GM20000 (cell line): ENCODE data around the gene EMILIN2.

Experiments used
- DNase-seq: peaks from one replicate; pipeline ENCODE4 v3.0.0; 2012; ENCODE audit warnings: low spot score
- CTCF ChIP-seq: IDR thresholded peaks from 2 replicates; pipeline ENCODE4 v1.5.1; 2012; ENCODE audit warnings: mild to moderate bottlenecking, control low read depth; ENCODE audit errors: extremely low read depth, missing control alignments

Gene EMILIN2

GRCh38 chr18:2890606-2891005 is 43.8 kb downstream of the EMILIN2 start:
- DNase-seq: no peak
- TF ChIP-seq CTCF: no peak

- TF ChIP-seq CTCF: no peak
Observed at GRCh38 chr18:2891526-2892431, 45.0 kb downstream of the EMILIN2 start.

GRCh38 chr18:2893056-2893455 is 46.2 kb downstream of the EMILIN2 start:
- DNase-seq: no peak
- TF ChIP-seq CTCF: no peak

More at GRCh38 chr18:2891526-2892431, 45.0 kb downstream of the EMILIN2 start:
- no peak for DNase-seq

- DNase-seq: no peak
- no peak for TF ChIP-seq CTCF
Observed at GRCh38 chr18:2893676-2894075, 46.9 kb downstream of the EMILIN2 start.

- DNase-seq: no peak
- no peak for TF ChIP-seq CTCF
Observed at GRCh38 chr18:2894131-2894840, 47.5 kb downstream of the EMILIN2 start.

- TF ChIP-seq CTCF: no peak
- DNase-seq: no peak
Observed at GRCh38 chr18:2894841-2895370, 48.1 kb downstream of the EMILIN2 start.

- no peak for TF ChIP-seq CTCF
- DNase-seq: no peak
Observed at GRCh38 chr18:2895391-2895790, 48.6 kb downstream of the EMILIN2 start.
